ENCODE data around the gene CSMD2.

CSMD2 gene

GRCh38 chr1:33482412-33482811 is 682.6 kb downstream of the CSMD2 start:
- no peak for DNase-seq (ENCODE audit: low spot score)

- DNase-seq (ENCODE audit: low spot score) = no peak
Observed at GRCh38 chr1:33477451-33477850, 687.6 kb downstream of the CSMD2 start.

- DNase-seq (ENCODE audit: low spot score) = no peak
Observed at GRCh38 chr1:33473900-33474299, 691.1 kb downstream of the CSMD2 start.

DNA sequence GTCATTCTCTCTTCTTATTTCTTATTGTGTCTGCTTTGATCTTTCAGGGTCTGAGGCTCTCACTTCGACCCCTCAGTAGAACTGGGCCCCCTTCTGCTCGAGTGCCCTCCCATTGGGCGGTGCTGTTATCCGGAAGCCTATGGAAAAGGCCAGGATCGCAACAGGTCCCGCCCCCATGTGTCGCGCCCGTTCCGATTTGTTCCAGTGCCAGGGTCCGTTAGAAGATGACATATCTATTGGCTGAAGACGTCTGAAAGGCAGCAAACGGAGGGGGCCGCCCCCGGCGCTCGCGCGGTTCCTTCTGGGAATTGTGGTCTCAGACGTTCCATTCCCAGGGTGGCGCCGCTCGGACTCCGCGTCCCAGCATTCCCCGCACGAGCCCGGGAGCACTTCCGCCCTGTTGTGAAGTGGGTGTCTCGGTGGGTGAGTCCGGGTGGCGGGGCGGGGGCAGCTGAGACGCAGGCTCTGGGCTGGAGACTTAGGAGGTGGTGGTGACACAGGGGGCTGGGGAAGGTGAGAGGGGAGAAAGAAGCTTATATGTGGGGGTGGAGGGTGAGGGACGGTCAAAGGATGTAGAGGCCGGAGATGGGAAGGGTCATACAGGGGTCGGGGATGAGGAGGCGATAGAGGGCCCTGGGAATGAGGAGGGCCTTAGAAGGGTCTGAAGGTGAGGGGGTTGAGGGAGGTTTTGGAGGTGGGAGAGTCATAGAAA is 692.6 kb downstream of the CSMD2 start, which contains the start of gene ZSCAN20:
Gene ZSCAN20, plus strand, starts transcription at position 377 of the 712 bp plus-strand sequence. CDS start 6,644 bp downstream, outside the sequence.
- DNase-seq (ENCODE audit: low spot score) = peak; percentile 99

DNA sequence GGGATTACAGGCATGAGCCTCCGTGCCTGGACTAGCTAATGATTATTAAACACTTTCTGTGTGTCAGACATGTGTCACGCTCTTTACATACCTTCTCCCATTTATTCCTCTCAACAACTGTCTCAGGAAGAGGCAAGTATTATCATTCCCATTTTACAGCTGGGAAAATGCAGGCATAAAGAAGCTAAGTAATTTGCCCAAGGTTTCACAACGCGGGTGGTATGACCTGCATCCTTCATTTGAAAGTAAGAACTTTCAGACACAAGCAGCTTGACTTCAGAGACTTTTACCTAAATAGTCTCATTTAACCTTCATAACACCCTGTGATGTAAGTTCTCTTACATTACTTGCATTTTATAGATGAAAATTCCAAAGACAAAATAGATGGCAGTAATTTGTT is 693.6 kb downstream of the CSMD2 start:
- DNase-seq (ENCODE audit: low spot score) = no peak

- DNase-seq (ENCODE audit: low spot score) = peak; percentile 77
Observed at GRCh38 chr1:33470495-33471012, 694.5 kb downstream of the CSMD2 start.

GRCh38 chr1:33469691-33470090 is 695.3 kb downstream of the CSMD2 start:
- no peak for DNase-seq (ENCODE audit: low spot score)

- no peak for DNase-seq (ENCODE audit: low spot score)
Observed at GRCh38 chr1:33468967-33469366, 696.1 kb downstream of the CSMD2 start.

GRCh38 chr1:33468531-33468930 is 696.5 kb downstream of the CSMD2 start:
- DNase-seq (ENCODE audit: low spot score) = no peak

DNA sequence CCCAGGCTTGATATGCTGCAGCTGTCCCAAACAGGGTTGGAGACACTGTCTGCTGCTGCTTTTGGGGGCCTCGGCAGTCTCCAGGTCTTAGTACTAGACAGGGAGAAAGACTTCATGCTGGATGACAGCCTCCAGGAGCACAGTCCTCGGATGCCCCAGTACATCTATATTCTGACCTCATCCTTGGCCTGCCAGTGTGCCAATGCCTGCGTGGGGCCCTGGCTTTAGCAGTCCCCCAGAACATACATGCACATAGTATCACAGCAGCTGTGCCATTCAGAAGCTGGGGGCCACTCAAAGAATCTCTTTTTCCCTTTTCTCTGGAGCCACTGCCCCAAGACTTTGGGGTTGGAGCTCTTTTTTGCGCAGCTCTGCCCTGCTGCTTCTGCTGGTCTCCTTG is 697.0 kb downstream of the CSMD2 start:
- DNase-seq (ENCODE audit: low spot score) = no peak

DNA sequence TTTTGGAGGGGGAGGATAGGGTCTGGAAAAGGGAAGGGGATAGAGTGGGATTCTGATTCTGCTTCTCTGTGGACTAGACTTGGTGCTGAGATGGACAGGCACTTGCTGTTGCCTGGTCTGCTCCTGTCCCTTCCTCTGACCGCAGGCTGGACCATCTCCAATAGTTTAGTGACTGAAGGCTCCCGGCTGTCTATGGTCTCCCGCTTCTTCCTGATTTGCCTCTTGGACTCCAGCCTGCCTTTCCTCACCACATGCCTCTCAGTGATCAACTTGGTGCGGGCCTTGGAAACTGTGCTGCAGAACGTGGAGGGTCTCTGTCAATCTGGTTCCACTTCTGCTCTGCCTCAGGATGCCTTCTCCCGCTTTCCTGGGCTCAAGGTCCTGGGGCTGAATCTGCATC is 698.9 kb downstream of the CSMD2 start:
- DNase-seq (ENCODE audit: low spot score) = no peak

DNA sequence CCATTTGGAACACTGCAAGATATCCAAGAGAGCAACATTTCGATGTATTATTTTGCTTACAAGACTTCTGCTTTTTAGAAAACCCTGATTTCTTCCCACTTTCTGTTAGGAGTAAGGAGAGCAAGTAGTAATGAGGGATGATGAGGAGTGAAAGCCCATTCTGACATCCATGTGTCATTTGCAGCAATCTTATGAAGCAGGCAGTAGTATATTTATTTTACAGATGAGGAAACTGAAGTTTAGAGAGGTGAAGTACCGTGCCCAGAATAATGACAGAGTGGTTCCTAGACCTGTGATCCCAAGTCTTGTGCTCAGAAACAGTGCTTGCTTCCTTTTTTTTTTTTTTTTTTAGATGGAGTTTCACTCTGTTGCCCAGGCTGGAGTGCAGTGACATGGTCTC is 699.7 kb downstream of the CSMD2 start:
- no peak for DNase-seq (ENCODE audit: low spot score)

DNA sequence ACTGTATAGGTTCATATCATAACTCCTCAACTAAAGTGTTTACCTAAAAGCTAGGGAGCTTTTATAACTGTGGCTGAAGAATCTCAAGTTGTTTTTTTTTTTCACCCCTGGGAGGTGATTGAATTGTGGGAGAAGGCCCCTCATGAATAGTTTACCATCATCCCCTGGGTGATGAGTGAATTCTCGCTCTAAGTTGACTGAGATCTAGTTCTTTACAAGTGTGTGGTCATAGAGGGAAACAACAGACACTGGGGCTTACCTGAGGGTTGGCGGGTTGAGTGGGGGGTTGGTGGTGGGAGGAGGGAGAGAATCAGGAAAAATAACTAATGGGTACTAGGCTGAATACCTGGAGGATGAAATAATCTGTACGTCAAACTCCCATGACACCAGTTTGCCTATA is 700.5 kb downstream of the CSMD2 start:
- DNase-seq (ENCODE audit: low spot score) = no peak
